Vagina (tissue), 2 donors: ENCODE data around the gene MFN2.

Experiments
- CTCF ChIP-seq, 3 experiments: fragments of 450-650 bp in 2 of 3; fragments of 200-600 bp in 1 of 3; sonication (generic) in 1 of 3; IDR thresholded peaks; one replicate each; pipeline ENCODE4 v1.5.1; 2017 to 2019; ENCODE audit warnings: antibody characterized with exemption in 3 of 3, mild to moderate bottlenecking in 2 of 3, moderate library complexity in 2 of 3
- POLR2A ChIP-seq, 2 donors: fragments of 450-650 bp; IDR thresholded peaks; one replicate each; pipeline ENCODE4 v1.6.1; 2017; ENCODE audit warnings: antibody characterized with exemption in 2 of 2, mild to moderate bottlenecking in 2 of 2, moderate library complexity in 2 of 2

- TF ChIP-seq POLR2A (IDR thresholded peaks at IDR 0.05) (no peak), CTCF (IDR thresholded peaks at IDR 0.05) (no peak)
These were observed 48.0 kb downstream of the MFN2 start for GRCh38 chr1:12028248-12028647.
